ENCODE measurements around the gene ROCK2. TPM values are rescaled to one million over a fixed set of nuclear protein-coding genes. Genes with fewer than 3 reads are reported as not detected.

ROCK2 gene
- total and polyA plus RNA-seq, 2 of the 13 experiments (the other 11 are each of a cell fraction or from before 2014, with no cell fraction given) = 38.1 to 119 TPM

- TF ChIP-seq RFXAP (CRISPR knock-in tag; IDR thresholded peaks at IDR 0.05; ENCODE audit: borderline replicate concordance) (no peak), ZNF674 (CRISPR knock-in tag; IDR thresholded peaks at IDR 0.05; ENCODE audit: low read depth) (no peak), FLYWCH1 (CRISPR knock-in tag; IDR thresholded peaks at IDR 0.05) (no peak), RBFOX2 (IDR thresholded peaks at IDR 0.05; ENCODE audit: low read depth, low read length) (peak; percentile 50; the same call in 1 of the 2 replicates), ZNF343 (CRISPR knock-in tag; IDR thresholded peaks at IDR 0.05) (no peak; the same call in 1 of the 2 replicates), HOMEZ (CRISPR knock-in tag; IDR thresholded peaks at IDR 0.05; ENCODE audit: low read depth) (no peak), ZNF329 (CRISPR knock-in tag; IDR thresholded peaks at IDR 0.05; ENCODE audit: low read depth) (no peak), CHD4 (IDR thresholded peaks at IDR 0.05; ENCODE audit: borderline replicate concordance, low read length) (0 out of 2 replicates have a peak, but pooled peaks have one; percentile 6), MYNN (CRISPR knock-in tag; IDR thresholded peaks at IDR 0.05; ENCODE audit: low read depth) (no peak), IRF1 (CRISPR knock-in tag; IDR thresholded peaks at IDR 0.05; ENCODE audit: low read depth) (no peak), SSRP1 (CRISPR knock-in tag; IDR thresholded peaks at IDR 0.05) (0 out of 2 replicates have a peak, but pooled peaks have one; percentile 26), ZMYM4 (CRISPR knock-in tag; IDR thresholded peaks at IDR 0.05) (peak; percentile 65), ZNF550 (CRISPR knock-in tag; IDR thresholded peaks at IDR 0.05; ENCODE audit: borderline replicate concordance) (no peak), GLMP (CRISPR knock-in tag; IDR thresholded peaks at IDR 0.05; ENCODE audit: borderline replicate concordance) (no peak), ZNF24 (IDR thresholded peaks at IDR 0.05) (peak; percentile 92), RFX5 (IDR thresholded peaks at IDR 0.05; ENCODE audit: low read depth, low read length) (no peak)
- TF ChIP-seq, protein P1, sequence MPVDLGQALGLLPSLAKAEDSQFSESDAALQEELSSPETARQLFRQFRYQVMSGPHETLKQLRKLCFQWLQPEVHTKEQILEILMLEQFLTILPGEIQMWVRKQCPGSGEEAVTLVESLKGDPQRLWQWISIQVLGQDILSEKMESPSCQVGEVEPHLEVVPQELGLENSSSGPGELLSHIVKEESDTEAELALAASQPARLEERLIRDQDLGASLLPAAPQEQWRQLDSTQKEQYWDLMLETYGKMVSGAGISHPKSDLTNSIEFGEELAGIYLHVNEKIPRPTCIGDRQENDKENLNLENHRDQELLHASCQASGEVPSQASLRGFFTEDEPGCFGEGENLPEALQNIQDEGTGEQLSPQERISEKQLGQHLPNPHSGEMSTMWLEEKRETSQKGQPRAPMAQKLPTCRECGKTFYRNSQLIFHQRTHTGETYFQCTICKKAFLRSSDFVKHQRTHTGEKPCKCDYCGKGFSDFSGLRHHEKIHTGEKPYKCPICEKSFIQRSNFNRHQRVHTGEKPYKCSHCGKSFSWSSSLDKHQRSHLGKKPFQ (CRISPR knock-in tag; IDR thresholded peaks at IDR 0.05; ENCODE audit: insufficient replicate concordance) = no peak
- TF ChIP-seq, protein P2, sequence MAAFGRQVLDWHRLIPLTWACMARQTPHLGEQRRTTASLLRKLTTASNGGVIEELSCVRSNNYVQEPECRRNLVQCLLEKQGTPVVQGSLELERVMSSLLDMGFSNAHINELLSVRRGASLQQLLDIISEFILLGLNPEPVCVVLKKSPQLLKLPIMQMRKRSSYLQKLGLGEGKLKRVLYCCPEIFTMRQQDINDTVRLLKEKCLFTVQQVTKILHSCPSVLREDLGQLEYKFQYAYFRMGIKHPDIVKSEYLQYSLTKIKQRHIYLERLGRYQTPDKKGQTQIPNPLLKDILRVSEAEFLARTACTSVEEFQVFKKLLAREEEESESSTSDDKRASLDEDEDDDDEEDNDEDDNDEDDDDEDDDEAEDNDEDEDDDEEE (CRISPR knock-in tag; IDR thresholded peaks at IDR 0.05) = no peak
- TF ChIP-seq, protein P3, sequence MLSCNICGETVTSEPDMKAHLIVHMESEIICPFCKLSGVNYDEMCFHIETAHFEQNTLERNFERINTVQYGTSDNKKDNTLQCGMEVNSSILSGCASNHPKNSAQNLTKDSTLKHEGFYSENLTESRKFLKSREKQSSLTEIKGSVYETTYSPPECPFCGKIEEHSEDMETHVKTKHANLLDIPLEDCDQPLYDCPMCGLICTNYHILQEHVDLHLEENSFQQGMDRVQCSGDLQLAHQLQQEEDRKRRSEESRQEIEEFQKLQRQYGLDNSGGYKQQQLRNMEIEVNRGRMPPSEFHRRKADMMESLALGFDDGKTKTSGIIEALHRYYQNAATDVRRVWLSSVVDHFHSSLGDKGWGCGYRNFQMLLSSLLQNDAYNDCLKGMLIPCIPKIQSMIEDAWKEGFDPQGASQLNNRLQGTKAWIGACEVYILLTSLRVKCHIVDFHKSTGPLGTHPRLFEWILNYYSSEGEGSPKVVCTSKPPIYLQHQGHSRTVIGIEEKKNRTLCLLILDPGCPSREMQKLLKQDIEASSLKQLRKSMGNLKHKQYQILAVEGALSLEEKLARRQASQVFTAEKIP (CRISPR knock-in tag; IDR thresholded peaks at IDR 0.05; ENCODE audit: borderline replicate concordance) = no peak
These were observed 11.0 kb upstream of the ROCK2 start (continued) for GRCh38 chr2:11355194-11356053.

All from HepG2 (cell line).